Breast epithelium (tissue), 3 donors: ENCODE data around the gene GTPBP2.
A peak's percentile ranks its signal among the peaks of the same experiment; 100 is the strongest.

Experiments
- POLR2A ChIP-seq: fragments of 450-650 bp; IDR thresholded peaks from one replicate; pipeline ENCODE4 v1.6.1; 2016; ENCODE audit warnings: antibody characterized with exemption, mild to moderate bottlenecking, moderate library complexity
- POLR2AphosphoS5 ChIP-seq, 3 donors: sonication (generic); formaldehyde crosslinking; IDR thresholded peaks; one replicate each; pipeline ENCODE4 v1.6.1; 2017; ENCODE audit warnings: antibody characterized with exemption in 3 of 3
- TF ChIP-seq, protein P1 (sequence below), 3 donors: fragments of 450-650 bp; IDR thresholded peaks; one replicate each; pipeline ENCODE4 v1.5.1; 2016 to 2017; ENCODE audit warnings: antibody characterized with exemption in 3 of 3, mild to moderate bottlenecking in 3 of 3, moderate library complexity in 3 of 3

DNA sequence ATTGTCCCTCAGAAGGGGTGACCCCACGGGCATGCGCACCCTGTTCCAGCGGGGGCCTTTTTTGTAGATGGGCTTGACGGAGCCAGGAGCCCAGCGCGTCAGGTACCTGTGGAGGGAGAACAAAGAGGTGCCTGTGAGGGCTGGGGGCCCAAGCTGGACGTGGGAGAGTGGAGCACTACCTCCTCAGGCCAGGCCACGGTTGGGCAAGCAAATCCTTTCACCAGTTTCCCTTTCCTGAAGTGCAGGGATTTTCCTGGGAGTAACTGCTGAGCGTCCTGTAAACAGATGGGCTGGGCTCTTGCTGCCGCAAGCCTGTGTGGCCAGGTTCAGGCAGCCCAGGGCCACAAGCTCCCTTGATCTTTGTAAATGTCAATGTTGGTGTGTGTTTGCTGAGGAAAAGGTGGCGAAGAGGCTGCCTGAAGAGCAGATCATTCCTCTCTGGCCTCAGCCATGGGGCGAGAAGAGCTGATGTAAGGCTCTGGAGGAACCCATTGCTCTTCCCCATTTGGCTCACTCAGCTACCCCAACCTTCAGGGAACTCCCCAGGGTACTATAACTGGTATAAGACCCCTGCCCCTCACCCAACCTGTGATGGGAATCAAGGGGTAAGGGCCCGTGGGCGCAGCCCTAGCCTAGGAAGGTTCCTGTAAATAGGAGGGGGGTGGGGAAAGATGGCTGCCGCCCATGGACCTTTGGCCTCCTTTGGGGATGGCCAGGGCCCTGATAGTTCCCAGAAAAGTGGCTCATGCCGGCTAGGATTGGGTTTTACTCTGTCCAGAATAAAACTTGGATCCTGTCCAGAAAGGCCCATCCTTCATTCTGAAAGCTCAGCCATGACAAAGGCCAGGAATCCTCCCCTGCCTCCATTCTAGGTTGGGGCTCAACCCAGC, 43.0 kb upstream of the GTPBP2 start:
- TF ChIP-seq POLR2A = no peak
- peak in 1 of 3 donors; percentile 36 for TF ChIP-seq POLR2AphosphoS5 (IDR thresholded peaks at IDR 0.05)
- TF ChIP-seq, protein P1, sequence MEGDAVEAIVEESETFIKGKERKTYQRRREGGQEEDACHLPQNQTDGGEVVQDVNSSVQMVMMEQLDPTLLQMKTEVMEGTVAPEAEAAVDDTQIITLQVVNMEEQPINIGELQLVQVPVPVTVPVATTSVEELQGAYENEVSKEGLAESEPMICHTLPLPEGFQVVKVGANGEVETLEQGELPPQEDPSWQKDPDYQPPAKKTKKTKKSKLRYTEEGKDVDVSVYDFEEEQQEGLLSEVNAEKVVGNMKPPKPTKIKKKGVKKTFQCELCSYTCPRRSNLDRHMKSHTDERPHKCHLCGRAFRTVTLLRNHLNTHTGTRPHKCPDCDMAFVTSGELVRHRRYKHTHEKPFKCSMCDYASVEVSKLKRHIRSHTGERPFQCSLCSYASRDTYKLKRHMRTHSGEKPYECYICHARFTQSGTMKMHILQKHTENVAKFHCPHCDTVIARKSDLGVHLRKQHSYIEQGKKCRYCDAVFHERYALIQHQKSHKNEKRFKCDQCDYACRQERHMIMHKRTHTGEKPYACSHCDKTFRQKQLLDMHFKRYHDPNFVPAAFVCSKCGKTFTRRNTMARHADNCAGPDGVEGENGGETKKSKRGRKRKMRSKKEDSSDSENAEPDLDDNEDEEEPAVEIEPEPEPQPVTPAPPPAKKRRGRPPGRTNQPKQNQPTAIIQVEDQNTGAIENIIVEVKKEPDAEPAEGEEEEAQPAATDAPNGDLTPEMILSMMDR (IDR thresholded peaks at IDR 0.05) = no peak
